Smooth muscle cell (in vitro differentiated cells): ENCODE results near the gene OR1M1. TPM values are rescaled to one million over a fixed set of nuclear protein-coding genes. Genes with fewer than 3 reads are reported as not detected.
"Not testable (repeated sequence)": the region's sequence is repeated elsewhere in the genome, so short reads cannot be mapped to it uniquely, and the experiment has no call there.

Experiments used
- DNase-seq: peaks from one replicate; lab custom pipeline; 2025; ENCODE audit not compliant: unreplicated experiment; lab: John Stamatoyannopoulos, UW
- H2AFZ ChIP-seq: fragments of 200-600 bp; sonication (generic); 2 replicates; pipeline ENCODE4 v1.6.0; 2016; ENCODE audit warnings: antibody characterized with exemption, low read depth, mild to moderate bottlenecking
- H3F3A ChIP-seq: fragments of 200-600 bp; sonication (generic); 2 replicates; pipeline ENCODE4 v1.6.0; 2017; ENCODE audit warnings: antibody characterized with exemption, low read depth
- H3K27ac ChIP-seq: fragments of 200-600 bp; sonication (generic); 2 replicates; pipeline ENCODE4 v1.5.1; 2016; ENCODE audit warnings: low read depth, mild to moderate bottlenecking
- H3K27me3 ChIP-seq: fragments of 200-600 bp; sonication (generic); 2 replicates; pipeline ENCODE4 v1.6.1; 2016; ENCODE audit warnings: low read depth, mild to moderate bottlenecking
- H3K36me3 ChIP-seq: fragments of 200-600 bp; sonication (generic); 2 replicates; pipeline ENCODE4 v1.5.1; 2016; ENCODE audit warnings: low read depth
- H3K4me1 ChIP-seq: fragments of 200-600 bp; sonication (generic); 2 replicates; pipeline ENCODE4 v1.5.1; 2016; ENCODE audit warnings: low read depth
- H3K4me2 ChIP-seq: fragments of 200-600 bp; sonication (generic); 2 replicates; pipeline ENCODE4 v1.6.0; 2016; ENCODE audit warnings: mild to moderate bottlenecking
- H3K4me3 ChIP-seq: fragments of 200-600 bp; sonication (generic); 2 replicates; pipeline ENCODE4 v1.5.1; 2016; ENCODE audit warnings: mild to moderate bottlenecking
- H3K79me2 ChIP-seq: fragments of 200-600 bp; sonication (generic); 2 replicates; pipeline ENCODE4 v1.6.0; 2016; ENCODE audit warnings: low read depth, mild to moderate bottlenecking
- H3K9ac ChIP-seq: fragments of 200-600 bp; sonication (generic); 2 replicates; pipeline ENCODE4 v1.6.0; 2016; ENCODE audit warnings: low read depth
- H3K9me3 ChIP-seq: fragments of 200-600 bp; sonication (generic); replicated peaks from 2 replicates; pipeline ENCODE4 v1.5.1; 2016; ENCODE audit warnings: low read depth
- H4K20me1 ChIP-seq: fragments of 200-600 bp; sonication (generic); 2 replicates; pipeline ENCODE4 v1.6.0; 2016; ENCODE audit warnings: low read depth
- WGBS: methylation state at CpG from one replicate; pipeline ENCODE4 v1.1.7; 2016; ENCODE audit warnings: low lambda C conversion rate; 5-methylcytosine and 5-hydroxymethylcytosine counted together
- polyA plus RNA-seq: library from polyadenylated mRNA; unstranded; fragments of >200 nt; fragmentation: Nextera tagmentation; extraction: Ambion mirVana; gene quantifications from 2 replicates; pipeline ENCODE4 v1.2.1, GENCODE V29; 2016
- total RNA-seq: library from RNA; depleted of rRNA; stranded (reverse); fragments of >200 nt; gene quantifications from 2 replicates; pipeline ENCODE4 v1.2.3, GENCODE V29; 2014
- TF ChIP-seq, protein P1 (sequence below): fragments of 200-600 bp; sonication (generic); IDR thresholded peaks from 2 replicates; pipeline ENCODE4 v1.5.1; 2017; ENCODE audit warnings: borderline replicate concordance, mild to moderate bottlenecking, antibody characterized with exemption; ENCODE audit not compliant: insufficient read depth, poor library complexity, severe bottlenecking

OR1M1 gene
- total and polyA plus RNA-seq, 2 experiments from 2014 or later = not detected

DNA sequence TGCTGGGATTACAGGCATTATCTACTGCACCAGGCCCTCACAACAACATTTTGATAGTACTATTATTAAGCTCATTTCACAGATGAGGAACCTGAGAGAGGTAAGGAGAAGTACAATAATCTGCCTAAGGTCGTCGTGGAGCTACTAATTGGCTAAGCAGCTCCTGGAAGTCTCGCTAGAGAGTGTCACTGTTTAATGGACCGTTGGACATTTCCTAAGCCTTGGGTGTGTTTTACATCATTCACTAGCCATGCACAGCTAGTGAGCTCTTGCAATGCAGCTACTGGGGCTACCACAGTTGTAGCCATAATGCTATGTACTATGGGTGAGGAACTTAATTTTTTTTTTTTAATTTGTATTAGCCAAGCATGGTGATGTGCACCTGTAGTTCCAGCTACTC is 34.0 kb upstream of the OR1M1 start:
- no peak overlapping the region for H3K4me3 ChIP-seq
- H3K27ac ChIP-seq = no peak overlapping the region
- H3K9ac ChIP-seq = no peak overlapping the region
- H3K36me3 ChIP-seq = no peaks in the 10 kb centered on the region
- TF ChIP-seq, protein P1, sequence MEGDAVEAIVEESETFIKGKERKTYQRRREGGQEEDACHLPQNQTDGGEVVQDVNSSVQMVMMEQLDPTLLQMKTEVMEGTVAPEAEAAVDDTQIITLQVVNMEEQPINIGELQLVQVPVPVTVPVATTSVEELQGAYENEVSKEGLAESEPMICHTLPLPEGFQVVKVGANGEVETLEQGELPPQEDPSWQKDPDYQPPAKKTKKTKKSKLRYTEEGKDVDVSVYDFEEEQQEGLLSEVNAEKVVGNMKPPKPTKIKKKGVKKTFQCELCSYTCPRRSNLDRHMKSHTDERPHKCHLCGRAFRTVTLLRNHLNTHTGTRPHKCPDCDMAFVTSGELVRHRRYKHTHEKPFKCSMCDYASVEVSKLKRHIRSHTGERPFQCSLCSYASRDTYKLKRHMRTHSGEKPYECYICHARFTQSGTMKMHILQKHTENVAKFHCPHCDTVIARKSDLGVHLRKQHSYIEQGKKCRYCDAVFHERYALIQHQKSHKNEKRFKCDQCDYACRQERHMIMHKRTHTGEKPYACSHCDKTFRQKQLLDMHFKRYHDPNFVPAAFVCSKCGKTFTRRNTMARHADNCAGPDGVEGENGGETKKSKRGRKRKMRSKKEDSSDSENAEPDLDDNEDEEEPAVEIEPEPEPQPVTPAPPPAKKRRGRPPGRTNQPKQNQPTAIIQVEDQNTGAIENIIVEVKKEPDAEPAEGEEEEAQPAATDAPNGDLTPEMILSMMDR = no peak
- DNase-seq = no peak
- 85% methylated on average over 4 of the region's 4 CpGs for WGBS
- no peaks in the 10 kb centered on the region for H3K27me3 ChIP-seq
- no peaks in the 10 kb centered on the region for H3K9me3 ChIP-seq
- H4K20me1 ChIP-seq = no peaks in the 10 kb centered on the region
- no peak overlapping the region for H3K4me2 ChIP-seq
- H2AFZ ChIP-seq = no peak overlapping the region
- H3K4me1 ChIP-seq = peaks cover 6% of the 10 kb centered on the region
- no peaks in the 10 kb centered on the region for H3K79me2 ChIP-seq
- H3F3A ChIP-seq = no peaks in the 10 kb centered on the region

DNA sequence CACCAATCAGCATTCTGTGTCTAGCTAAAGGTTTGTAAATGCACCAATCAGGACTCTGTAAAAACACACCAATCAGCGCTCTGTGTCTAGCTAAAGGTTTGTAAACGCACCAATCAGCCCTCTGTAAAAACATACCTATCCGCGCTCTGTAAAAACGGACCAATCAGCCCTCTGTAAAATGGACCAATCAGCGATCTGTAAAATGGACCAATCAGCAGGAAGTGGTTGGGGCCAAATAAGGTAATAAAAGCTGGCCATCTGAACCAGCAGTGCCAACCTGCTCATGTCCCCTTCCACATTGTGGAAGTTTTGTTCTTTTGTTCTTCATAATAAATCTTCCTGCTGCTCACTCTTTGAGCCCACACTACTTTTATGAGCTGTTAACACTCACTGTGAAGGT is 33.2 kb upstream of the OR1M1 start:
- not testable (repeated sequence) for H3K27me3 ChIP-seq, H3K27ac ChIP-seq, DNase-seq, H4K20me1 ChIP-seq, H3K9me3 ChIP-seq, H3K4me2 ChIP-seq, H3K4me1 ChIP-seq, H3F3A ChIP-seq, H3K9ac ChIP-seq, H2AFZ ChIP-seq, H3K36me3 ChIP-seq, H3K4me3 ChIP-seq, H3K79me2 ChIP-seq
- 96% methylated on average over 6 of the region's 6 CpGs for WGBS

DNA sequence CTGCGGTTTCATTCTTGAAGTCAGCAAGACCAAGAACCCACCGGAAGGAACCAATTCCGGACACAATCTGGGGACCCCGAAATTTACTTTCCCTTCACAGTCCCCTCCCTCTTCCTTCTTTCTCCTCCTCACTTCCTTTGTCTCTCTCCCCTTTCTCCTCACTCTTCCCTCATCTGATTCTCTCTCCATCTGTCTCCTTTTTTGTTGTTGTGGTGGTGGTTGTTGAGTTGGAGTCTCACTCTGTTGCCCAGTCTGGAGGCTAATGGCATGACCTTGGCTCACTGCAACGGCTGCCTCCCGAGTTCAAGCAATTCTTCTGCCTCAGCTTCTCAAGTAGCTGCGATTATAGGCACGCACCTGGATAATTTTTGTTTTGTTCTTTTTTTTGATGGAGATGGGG is 32.7 kb upstream of the OR1M1 start:
- H3K4me1 ChIP-seq = peaks cover 6% of the 10 kb centered on the region
- TF ChIP-seq, protein P1 = no peak
- DNase-seq = no peak
- H3K9me3 ChIP-seq = no peaks in the 10 kb centered on the region
- no peak overlapping the region for H3K27ac ChIP-seq
- no peaks in the 10 kb centered on the region for H3F3A ChIP-seq
- H3K9ac ChIP-seq = no peak overlapping the region
- H3K4me2 ChIP-seq = no peak overlapping the region
- WGBS = 85% methylated on average over 8 of the region's 8 CpGs
- no peaks in the 10 kb centered on the region for H4K20me1 ChIP-seq
- H3K79me2 ChIP-seq = no peaks in the 10 kb centered on the region
- H3K4me3 ChIP-seq = no peak overlapping the region
- no peak overlapping the region for H2AFZ ChIP-seq
- no peaks in the 10 kb centered on the region for H3K27me3 ChIP-seq
- no peaks in the 10 kb centered on the region for H3K36me3 ChIP-seq

DNA sequence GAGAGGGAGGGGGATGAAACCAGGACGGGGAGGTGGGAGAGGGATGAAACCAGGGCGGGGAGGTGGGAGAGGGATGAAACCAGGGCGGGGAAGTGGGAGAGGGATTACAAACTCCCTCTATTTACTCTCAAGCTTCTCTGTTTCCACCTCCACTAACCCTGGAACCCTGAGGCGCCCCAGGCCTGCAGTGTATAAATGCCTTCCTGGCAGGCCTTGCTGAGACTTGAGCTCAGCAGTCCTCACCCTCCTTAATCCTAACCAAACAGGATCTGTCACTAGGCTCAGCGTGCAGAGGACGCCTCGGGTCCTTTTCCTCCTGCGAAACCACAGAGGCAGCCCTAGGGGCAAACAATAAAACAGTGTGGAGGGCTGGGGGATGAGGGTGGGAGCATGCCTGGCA is 32.1 kb upstream of the OR1M1 start:
- DNase-seq = no peak
- H3K36me3 ChIP-seq = no peaks in the 10 kb centered on the region
- H3K27ac ChIP-seq = no peak overlapping the region
- H2AFZ ChIP-seq = no peak overlapping the region
- TF ChIP-seq, protein P1 = no peak
- H4K20me1 ChIP-seq = no peaks in the 10 kb centered on the region
- no peak overlapping the region for H3K4me2 ChIP-seq
- 25% methylated on average over 8 of the region's 8 CpGs for WGBS
- no peaks in the 10 kb centered on the region for H3K79me2 ChIP-seq
- no peaks in the 10 kb centered on the region for H3K9me3 ChIP-seq
- no peak overlapping the region for H3K9ac ChIP-seq
- H3K4me1 ChIP-seq = peaks cover 6% of the 10 kb centered on the region
- H3F3A ChIP-seq = no peaks in the 10 kb centered on the region
- no peak overlapping the region for H3K4me3 ChIP-seq
- H3K27me3 ChIP-seq = no peaks in the 10 kb centered on the region

DNA sequence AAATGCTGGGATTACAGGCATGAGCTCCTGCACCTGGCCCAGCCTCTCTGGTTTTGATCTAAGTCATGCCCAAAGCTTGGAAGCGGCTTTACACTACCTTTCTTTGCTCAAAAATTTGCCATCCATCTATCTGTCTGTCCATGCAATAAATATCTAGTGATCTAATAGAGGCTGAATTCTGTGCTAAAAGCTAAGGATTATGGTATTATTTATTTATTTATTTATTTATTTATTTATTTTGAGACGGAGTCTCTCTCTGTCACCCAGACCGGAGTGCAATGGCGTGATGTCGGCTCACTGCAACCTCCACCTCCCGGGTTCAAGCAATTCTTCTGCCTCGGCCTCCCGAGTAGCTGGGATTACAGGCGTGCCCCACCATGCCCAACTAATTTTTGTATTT is 30.7 kb upstream of the OR1M1 start:
- H4K20me1 ChIP-seq, H3K9me3 ChIP-seq, H3K4me3 ChIP-seq, H3K4me2 ChIP-seq, H2AFZ ChIP-seq, H3K36me3 ChIP-seq, DNase-seq, H3K79me2 ChIP-seq, H3F3A ChIP-seq, H3K4me1 ChIP-seq, H3K27me3 ChIP-seq, H3K27ac ChIP-seq, H3K9ac ChIP-seq: not testable (repeated sequence)
- 98% methylated on average over 9 of the region's 9 CpGs for WGBS
